Transverse colon (tissue), 3 donors: Measurements from ENCODE around the gene SLC30A7.

ENCODE experiments used
- POLR2A ChIP-seq: fragments of 450-650 bp; IDR thresholded peaks from one replicate; pipeline ENCODE4 v1.6.1; 2016; ENCODE audit warnings: antibody characterized with exemption, mild to moderate bottlenecking, moderate library complexity
- TF ChIP-seq, protein P1 (sequence below), 5 experiments: fragments of 200-600 bp in 3 of 5; fragments of 450-650 bp in 2 of 5; sonication (generic) in 3 of 5; IDR thresholded peaks; 1 replicate in 2 of 5; 2 replicates in 3 of 5; pipeline ENCODE4 v1.5.1; 2016 to 2017; ENCODE audit warnings: antibody characterized with exemption in 5 of 5, inconsistent platforms in 3 of 5, mild to moderate bottlenecking in 2 of 5, moderate library complexity in 1 of 5

DNA sequence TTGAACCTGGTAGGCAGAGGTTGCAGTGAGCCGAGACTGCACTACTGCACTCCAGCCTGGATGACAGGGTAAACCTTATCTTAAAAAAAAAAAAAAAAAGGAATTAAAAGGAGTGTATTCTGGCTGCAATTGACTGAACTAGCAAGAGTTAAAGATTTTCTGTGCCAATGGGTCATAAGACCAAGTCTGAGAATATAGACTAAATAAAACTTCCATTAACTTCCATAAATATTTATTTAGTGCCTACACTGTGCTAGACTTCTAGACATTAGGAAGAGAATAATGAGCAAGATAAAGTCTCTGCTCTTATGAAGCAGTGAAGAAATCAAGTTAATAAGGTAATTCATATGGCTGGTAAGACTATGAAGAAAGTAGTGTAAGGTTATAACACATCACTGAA, 102.5 kb downstream of the SLC30A7 start:
- TF ChIP-seq, protein P1, sequence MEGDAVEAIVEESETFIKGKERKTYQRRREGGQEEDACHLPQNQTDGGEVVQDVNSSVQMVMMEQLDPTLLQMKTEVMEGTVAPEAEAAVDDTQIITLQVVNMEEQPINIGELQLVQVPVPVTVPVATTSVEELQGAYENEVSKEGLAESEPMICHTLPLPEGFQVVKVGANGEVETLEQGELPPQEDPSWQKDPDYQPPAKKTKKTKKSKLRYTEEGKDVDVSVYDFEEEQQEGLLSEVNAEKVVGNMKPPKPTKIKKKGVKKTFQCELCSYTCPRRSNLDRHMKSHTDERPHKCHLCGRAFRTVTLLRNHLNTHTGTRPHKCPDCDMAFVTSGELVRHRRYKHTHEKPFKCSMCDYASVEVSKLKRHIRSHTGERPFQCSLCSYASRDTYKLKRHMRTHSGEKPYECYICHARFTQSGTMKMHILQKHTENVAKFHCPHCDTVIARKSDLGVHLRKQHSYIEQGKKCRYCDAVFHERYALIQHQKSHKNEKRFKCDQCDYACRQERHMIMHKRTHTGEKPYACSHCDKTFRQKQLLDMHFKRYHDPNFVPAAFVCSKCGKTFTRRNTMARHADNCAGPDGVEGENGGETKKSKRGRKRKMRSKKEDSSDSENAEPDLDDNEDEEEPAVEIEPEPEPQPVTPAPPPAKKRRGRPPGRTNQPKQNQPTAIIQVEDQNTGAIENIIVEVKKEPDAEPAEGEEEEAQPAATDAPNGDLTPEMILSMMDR (IDR thresholded peaks at IDR 0.05) = no peak
- TF ChIP-seq POLR2A = no peak
